NCI-H2107 treated with DMSO at 0.1 percent for 48 hours (cell line): ENCODE data around the gene TMEM150A.
"Not testable (repeated sequence)": the region's sequence is repeated elsewhere in the genome, so short reads cannot be mapped to it uniquely, and the experiment has no call there.

Experiments
- DNase-seq: peaks from one replicate; lab custom pipeline; 2025; ENCODE audit not compliant: unreplicated experiment; lab: John Stamatoyannopoulos, UW

Gene TMEM150A

DNA sequence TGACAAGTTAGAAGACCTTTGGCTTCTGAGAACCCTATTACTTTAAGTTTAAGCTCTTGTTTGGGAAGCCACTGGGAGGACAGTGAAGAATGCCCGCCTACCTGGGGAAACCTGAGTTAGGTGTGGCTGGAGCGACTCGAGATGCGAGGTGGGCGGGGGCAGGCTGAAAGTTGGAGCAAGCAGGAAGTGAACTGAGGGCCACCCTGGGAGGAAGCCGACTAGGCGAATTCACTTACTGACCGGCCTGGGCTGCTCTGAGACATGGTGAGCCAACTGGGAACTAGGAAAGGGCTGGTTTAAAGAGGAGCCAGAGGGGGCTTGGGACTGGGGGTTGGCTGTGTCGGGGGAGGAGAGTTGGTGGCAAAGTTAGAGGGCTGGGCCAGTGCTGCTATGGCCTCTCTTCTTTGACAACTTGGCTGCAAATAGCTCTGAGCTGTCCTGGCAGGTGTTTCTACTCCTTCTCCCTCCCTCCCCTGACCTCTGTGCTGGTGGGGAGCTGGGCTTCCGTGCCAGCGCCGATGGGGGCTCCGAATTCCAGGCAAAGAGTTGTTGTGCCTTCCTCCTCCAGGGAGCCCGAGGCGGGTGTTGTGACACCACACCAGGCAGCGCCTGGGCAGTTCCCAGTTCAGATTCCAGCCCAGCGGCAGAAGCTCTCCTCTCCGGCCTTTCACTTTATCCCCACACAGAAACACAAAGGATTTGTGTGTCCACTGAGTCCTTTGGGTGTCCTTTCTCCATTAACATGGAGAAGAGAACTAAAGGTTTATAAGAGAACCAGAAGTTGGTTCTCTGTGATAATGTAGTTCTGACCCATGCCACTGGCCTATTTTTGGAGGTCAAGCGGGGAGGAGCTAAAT lies 24.9 kb downstream of the TMEM150A start, which contains the start of gene VAMP8:
Gene VAMP8, plus strand, starts transcription at position 201 of the 857 bp plus-strand sequence. Its CDS starts 61 bp downstream, at position 262.
- no peak for DNase-seq

DNA sequence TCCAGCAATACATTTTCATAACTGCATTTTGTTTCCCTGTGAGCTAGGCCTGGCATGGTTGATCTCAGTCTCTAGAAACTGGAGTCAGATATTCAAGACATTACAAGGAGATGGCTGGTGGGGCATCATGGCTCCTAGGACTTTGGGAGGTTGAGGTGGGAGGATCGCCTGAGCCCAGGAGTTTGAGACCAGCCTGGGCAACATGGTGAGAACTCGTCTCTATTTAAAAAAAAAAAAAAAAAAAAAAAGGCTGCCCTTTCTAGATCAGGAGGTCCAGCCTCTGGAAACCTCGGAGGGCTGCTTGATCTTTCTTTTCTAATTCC lies 25.5 kb downstream of the TMEM150A start:
- DNase-seq: no peak

DNA sequence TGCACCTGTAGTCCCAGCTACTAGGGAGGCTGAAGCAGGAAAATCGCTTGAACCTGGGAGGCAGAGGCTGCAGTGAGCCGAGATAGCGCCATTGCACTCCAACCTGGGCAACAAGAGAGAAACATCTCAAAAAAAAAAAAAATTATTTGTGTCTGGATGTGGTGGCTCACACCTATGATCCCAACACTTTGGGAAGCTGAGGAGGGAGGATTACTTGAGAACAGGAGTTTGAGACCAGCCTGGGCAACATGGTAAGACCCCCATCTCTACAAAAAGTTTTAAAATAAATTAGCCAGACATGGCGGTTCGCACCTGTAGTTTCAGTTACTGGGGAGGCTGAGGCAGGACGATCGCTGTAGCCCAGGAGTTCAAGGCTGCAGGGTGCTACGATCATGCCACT lies 26.8 kb downstream of the TMEM150A start:
- no peak for DNase-seq

DNA sequence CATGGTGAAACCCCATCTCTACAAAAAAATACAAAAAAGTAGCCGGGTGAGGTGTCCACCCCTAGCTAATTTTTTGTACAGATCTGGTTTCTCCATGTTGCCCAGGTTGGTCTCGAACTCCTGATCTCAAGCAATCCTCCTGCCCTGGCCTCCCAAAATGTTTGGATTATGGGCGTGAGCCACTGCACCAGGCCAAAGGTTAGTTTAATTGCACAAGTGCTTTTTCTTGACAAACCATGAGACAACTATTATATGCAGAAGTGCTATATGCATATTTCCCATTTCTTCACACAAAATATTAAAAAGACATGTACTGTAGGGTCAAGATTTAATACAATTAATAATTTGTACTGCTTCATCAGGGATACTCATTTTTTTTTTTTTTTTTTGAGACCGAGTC lies 36.2 kb downstream of the TMEM150A start:
- DNase-seq: no peak

DNA sequence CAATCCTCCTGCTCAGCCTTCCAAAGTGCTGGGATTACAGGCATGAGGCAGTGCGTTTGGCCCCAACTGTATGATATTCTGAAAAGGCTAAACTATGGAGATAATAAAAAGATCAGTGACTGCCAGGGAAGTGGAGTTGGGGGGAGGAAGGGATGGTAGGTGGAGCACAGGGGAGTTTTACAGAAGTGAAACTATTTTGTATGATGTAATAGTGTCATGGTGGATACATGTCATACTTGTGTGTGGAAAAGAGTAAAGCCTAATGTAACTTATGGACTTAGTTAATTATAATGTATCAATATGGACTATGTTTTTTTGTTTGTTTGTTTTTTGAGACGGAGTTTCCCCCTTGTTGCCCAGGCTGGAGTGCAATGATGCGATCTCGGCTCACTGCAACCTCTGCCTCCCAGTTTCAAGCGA lies 38.3 kb downstream of the TMEM150A start:
- DNase-seq: no peak

DNA sequence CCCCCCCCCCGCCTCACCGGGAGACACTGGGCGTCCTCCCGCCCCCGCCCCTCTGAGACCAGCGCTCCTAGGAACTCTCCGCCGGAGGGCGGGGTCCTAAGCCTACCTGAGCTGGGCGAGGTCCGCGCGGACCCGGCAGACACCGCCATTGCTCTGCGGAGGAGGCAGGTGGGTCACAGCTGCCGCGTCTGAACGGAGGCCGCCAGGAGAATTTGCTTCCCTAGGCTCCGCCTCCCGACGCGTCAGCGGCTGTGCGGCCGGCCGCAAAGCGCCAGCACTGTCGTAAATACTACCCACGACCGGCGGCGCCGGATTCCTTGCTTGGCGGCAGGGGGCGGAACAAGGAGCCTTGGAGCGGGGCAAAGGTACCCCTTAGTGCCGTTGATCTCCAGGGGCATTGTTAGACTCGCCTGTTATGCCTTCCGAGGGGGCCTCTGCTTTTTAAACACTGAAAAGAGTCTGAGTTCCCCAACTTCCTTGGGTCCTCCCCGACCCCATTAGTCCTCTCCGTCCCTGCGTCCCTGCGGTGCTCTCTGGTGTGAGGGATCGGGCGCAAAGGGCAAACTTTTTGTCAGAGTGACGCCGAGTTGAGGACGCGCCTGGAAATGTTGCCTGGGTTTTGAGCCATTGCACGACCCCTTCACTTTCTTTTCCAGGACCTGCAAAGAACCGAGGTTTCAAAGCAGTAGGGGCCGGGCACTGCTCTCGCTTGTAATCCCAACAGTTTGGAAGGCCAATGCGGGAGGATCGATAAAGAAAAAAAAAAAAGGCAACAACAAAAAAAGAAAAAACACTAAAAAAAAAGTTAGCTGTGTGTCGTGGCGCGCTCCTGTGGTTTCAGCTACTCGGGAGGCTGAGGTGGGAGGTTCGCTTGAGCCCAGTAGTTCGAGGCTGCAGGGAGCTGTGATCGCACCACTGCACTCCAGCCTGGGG lies 41.0 kb downstream of the TMEM150A start, which contains the start of gene GGCX:
Gene GGCX, minus strand, starts transcription at position 214 of the 933 bp plus-strand sequence. Its CDS starts 65 bp downstream, at position 149.
- DNase-seq: peak; percentile 88

DNA sequence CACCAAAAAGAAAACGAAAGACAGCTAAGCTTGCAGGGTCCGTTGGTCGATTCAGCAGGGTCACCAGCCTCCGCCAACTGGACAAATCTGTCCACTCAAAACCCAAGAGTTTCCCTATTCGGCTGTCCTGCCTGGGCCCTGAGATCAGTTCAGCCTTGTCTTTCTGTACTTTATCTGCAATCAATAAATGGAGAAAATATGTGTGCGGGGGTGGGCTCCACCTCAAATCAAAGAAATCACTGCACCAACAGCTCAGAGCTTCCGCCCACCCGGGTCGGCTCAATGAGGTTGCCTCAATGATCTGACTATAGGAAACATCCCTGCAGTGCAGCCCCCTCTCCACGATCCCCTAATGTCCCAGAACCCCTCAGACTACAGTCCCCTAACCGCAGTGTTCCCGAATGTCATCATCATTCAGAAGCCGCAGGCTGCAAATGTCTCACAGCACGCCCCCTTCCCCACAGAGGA lies 41.7 kb downstream of the TMEM150A start:
- DNase-seq: no peak

DNA sequence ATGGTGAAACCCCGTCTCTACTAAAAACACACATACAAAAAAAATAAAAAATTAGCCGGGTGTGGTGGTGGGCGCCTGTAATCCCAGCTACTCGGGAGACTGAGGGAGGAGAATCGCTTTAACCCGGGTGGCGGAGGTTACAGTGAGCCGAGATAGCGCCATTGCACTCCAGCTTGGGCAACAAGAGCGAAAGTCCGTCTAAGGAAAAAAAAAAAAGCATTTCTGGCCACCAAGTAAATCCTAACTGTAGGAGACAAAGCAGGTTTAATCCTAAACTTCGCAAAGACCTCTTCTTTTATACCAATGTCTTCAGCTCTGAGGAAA lies 42.1 kb downstream of the TMEM150A start:
- not testable (repeated sequence) for DNase-seq

DNA sequence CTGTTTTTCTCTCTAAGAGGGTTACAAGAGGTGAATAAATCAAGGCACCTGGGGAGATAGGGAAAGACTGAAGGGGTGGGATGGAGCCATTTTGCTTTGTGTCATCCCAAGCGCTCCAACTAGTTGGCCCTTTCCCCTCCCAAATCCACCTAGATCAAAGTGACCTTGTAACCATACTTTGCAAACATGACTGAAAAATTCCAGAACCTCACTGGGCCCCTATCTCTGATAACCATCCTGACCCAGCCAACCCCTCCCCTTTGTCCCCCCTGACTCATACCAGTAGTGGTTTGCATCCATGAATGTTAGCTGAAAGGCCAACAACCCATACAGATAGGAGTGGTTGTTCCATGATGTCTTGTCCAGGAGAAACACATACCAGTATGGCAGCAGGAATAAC lies 44.3 kb downstream of the TMEM150A start:
- DNase-seq: no peak

DNA sequence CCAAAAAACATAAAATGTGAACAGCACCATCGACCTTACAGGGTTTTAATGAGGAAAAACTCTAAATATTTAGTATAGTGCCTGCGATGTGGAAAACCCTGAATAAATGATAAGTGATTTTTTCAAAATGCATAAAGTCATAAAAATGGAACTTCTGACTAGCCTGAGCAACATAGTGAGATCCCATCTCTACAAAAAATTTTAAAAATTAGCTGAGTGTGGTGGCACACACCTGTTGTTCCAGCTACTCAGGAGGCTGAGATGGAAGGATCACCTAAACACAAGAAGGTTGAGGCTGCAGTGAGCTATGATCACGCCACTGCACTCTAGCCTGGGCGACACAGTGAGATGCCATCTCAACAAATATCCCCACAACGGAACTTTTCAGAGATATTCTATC lies 45.4 kb downstream of the TMEM150A start:
- DNase-seq: no peak

DNA sequence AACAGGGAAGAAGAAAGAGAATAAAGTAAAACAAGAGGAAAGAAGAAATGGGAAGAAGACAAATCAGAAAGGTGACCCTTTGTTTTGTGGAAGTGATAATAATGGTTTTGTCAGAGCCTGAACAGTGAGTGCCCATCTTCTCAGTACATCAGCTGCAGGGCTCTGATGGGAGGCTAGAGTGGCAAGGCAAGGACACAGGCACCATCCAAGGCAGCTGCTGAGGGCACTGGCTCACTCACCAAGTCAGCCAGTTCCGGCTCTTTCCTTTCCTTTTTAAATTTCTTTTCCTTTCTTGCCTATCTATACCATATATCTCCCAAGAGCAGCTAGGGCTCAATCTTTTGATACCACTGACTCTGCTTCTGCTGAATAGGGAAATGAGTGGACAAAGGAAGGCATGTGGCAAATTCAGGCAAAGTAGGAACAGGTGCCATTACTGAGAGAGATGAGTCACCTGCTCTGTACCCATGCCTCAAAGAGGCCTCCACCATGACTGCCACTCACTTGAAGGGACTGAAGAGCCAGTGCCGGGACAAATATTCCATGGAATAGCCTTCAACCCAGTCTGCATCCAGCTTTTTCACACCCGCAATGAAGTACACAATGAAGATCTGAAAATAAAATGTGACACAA lies 47.4 kb downstream of the TMEM150A start:
- no peak for DNase-seq

DNA sequence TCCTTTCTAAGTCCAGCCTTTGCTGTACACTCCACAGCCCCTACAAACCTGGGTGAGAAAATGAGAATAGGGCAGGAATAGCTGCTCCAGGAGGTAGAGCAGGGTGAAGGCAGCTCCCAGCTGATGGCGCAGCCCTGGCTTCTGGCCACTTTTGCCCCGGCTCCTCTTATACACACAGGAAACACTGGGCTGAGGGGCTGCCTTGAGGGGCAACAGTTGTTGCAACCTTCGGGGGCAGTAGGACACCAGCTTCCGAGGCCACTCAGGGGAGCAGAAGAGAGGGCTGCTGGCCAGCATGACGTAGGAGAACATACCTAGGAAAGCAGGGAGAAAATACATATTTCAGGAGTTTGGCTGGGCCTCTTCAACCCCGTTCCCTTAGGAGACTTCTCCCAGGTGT lies 49.3 kb downstream of the TMEM150A start:
- no peak for DNase-seq

DNA sequence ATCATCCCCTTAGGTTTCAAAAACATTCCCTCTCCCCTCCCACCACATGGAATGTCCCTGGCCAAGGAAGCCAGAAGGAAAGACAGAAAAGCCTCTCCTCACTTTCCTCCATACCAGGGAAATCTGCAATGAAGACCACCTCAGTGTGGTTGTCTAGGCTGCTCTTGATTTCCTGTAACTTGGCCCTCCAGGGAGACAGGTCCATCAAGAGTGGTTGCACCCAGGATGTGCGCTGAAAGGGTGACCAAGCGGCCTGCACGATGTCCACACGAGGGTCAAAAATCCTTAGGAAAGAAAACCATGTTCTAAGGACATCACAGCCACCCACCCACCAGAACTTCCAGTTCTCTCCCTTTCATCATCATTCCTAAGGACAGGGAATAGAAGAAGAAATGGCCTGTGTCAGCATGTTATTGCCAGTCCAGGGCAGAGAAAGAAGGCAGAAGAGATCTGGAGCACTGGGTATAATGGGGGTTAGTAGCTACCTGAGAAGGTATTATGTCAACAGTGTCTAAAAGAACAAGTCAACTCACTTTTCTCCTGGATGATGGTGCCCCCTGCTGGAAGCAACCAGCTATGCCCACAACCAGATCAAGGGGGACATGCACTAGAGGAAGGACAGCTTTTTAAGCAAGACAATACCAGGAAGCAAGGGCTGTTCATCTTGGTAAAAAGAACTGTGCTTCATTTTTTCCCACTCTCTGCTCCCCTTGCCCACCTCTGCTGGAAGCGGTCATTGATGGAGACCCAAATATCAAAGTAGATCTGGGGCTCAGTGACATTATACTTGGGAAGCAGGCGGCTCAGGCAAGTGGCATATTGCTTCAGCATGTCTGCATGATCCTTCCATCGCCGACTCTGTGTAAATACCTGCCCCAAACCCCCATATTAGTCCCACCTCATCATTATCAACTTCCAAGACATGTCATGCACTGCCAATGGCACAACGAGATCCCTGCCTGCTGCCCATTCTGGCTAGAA lies 50.5 kb downstream of the TMEM150A start:
- peak; percentile 78 for DNase-seq

DNA sequence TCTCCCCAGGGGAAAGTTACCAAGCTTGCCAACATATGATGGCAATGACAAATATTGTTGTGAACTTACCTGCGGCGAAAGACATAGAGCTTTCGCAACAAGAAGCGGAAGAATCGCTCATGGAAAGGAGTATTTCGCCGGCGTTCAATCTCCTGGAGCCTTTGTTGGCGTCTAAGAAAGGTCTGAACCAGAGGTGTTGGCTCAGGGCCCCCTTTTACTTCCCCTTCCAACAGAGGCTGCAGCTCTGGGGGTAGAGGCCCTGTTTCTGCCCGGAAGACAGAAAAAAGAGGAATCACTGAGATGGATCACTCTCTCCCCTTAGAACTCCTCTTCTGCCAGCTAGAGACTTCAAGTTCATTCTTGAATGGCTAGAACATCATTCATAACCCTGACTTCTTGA lies 52.0 kb downstream of the TMEM150A start:
- DNase-seq: no peak

DNA sequence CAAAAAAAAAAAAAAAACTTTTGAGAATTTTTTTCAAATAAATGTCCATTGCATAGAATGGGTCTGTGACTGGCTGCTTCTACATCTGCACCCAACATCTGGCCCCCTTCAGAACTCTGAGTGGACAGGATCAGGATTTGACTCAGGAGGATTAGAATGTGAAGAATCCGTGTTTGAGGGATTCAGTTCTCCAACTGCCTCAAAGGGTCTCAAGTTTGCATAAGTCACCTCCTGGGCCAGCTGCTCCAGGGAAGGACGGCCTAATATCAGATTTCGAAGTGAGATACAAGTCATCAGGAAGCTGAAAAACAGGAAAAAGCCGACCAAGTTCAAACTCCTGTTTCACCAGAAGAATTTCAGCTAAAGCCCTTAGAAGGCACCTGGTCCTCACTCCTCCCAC lies 52.7 kb downstream of the TMEM150A start:
- DNase-seq: no peak

DNA sequence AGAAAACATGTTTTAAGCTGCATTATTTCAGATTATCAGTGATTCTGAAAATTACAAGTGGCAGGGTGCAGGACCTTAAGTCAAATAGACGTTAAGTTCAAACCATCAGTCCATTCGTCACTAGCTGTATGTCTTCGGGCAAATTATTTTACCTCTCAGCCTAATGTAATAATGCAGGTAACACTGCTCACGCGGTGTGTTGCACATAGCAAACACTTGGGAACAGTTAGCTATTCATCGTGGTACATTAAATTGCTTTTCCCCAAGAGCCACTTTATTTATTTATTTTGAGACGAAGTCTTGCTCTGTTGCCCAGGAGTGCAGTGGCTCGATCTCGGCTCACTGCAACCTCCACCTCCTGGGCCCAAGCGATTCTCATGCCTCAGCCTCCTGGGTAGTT lies 53.4 kb downstream of the TMEM150A start:
- no peak for DNase-seq

DNA sequence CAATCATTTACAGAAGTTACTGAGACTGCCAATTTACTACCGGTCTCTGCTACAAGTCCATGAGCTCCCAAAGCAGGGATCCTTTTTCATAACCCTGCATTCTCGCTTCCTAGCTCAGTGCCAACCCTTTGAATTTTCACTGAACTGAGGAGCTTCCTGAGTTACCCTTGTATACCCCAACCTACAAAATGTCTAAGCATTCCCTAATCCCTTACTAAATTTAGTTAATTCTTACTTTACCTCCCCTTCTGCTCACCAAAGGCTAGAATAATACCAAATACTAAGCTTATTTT lies 53.9 kb downstream of the TMEM150A start:
- no peak for DNase-seq
